Upper lobe of right lung (tissue), 1 donor: ENCODE measurements around the gene BCL3. TPM values are rescaled to one million over a fixed set of nuclear protein-coding genes. Genes with fewer than 3 reads are reported as not detected.

Experiments used
- ATAC-seq: fragments of 200-7000 bp; cut with Tn5 transposase; one replicate; pipeline ENCODE4 v1.9.1; 2020; ENCODE audit warnings: mild to moderate bottlenecking, moderate library complexity
- DNase-seq: peaks from one replicate; pipeline ENCODE4 v3.0.0-alpha.2; 2020
- H3K27ac ChIP-seq: fragments of 200-600 bp; one replicate; pipeline ENCODE4 v1.8.0; 2022
- H3K27me3 ChIP-seq: fragments of 200-600 bp; one replicate; pipeline ENCODE4 v1.8.0; 2022; ENCODE audit warnings: mild to moderate bottlenecking
- H3K36me3 ChIP-seq: fragments of 200-600 bp; one replicate; pipeline ENCODE4 v1.8.0; 2022
- H3K4me1 ChIP-seq: fragments of 200-600 bp; one replicate; pipeline ENCODE4 v1.8.0; 2022
- H3K4me3 ChIP-seq: fragments of 200-600 bp; one replicate; pipeline ENCODE4 v1.8.0; 2022; ENCODE audit warnings: mild to moderate bottlenecking
- H3K9me3 ChIP-seq: fragments of 200-600 bp; one replicate; pipeline ENCODE4 v1.8.0; 2022
- CTCF ChIP-seq: fragments of 200-600 bp; IDR thresholded peaks from one replicate; pipeline ENCODE4 v1.8.0; 2022; ENCODE audit warnings: antibody characterized with exemption
- intact Hi-C: fragments of 100-400 bp; cut with DNase I; formaldehyde crosslinking; loops from one replicate; pipeline ENCODE4 v1.11.0; 2022
- total RNA-seq: library from RNA; stranded (reverse); fragmentation: NEBNext Ultra II Directional; extraction: Animal tissue kit (Norgen Biotek cat#: 25700); gene quantifications from one replicate; pipeline ENCODE4 v1.2.1, GENCODE V29; 2021
- donor health status: DM: no; HTN: yes; CAD: no; lungs with severe emphysema.

Gene BCL3
- total RNA-seq, 1 donor from 2014 or later: 87.4 TPM

- Histone ChIP-seq H3K27ac (no peak overlapping the region), H3K4me1 (peaks cover 37% of the 10 kb centered on the region), H3K36me3 (peaks cover 41% of the 10 kb centered on the region), H3K4me3 (no peak overlapping the region), H3K9me3 (no peaks in the 10 kb centered on the region), H3K27me3 (no peaks in the 10 kb centered on the region)
- TF ChIP-seq CTCF: no peak
- DNase-seq (no peak), ATAC-seq (no peak)
- intact Hi-C loops: no loop called here
Measured at GRCh38 chr19:44759083-44759804, 10.7 kb downstream of the BCL3 start.

GRCh38 chr19:44762038-44762437 is 13.5 kb downstream of the BCL3 start:
- no peak for DNase-seq
- Histone ChIP-seq H3K36me3 (peaks cover 36% of the 10 kb centered on the region), H3K4me3 (no peak overlapping the region), H3K27me3 (no peaks in the 10 kb centered on the region), H3K27ac (no peak overlapping the region), H3K9me3 (no peaks in the 10 kb centered on the region), H3K4me1 (peaks cover 14% of the 10 kb centered on the region)
- intact Hi-C loops: no loop called here
- ATAC-seq: no peak
- TF ChIP-seq CTCF: no peak

GRCh38 chr19:44765033-44765948 is 16.8 kb downstream of the BCL3 start:
- ATAC-seq (peak; percentile 6), DNase-seq (peak; percentile 74)
- H3K27ac ChIP-seq: no peak overlapping the region
- H3K4me3 ChIP-seq: no peak overlapping the region
- no peaks in the 10 kb centered on the region for H3K27me3 ChIP-seq
- peaks cover 10% of the 10 kb centered on the region for H3K36me3 ChIP-seq
- H3K9me3 ChIP-seq: no peaks in the 10 kb centered on the region
- TF ChIP-seq CTCF: no peak
- intact Hi-C loops: no loop called here
- H3K4me1 ChIP-seq: no peaks in the 10 kb centered on the region

GRCh38 chr19:44765949-44766335 is 17.4 kb downstream of the BCL3 start:
- Histone ChIP-seq H3K9me3 (no peaks in the 10 kb centered on the region), H3K4me3 (no peak overlapping the region), H3K27me3 (no peaks in the 10 kb centered on the region), H3K4me1 (no peaks in the 10 kb centered on the region), H3K36me3 (peaks cover 3% of the 10 kb centered on the region), H3K27ac (no peak overlapping the region)
- DNase-seq (no peak), ATAC-seq (no peak)
- intact Hi-C loops: no loop called here
- no peak for TF ChIP-seq CTCF

- no peaks in the 10 kb centered on the region for H3K36me3 ChIP-seq
- ATAC-seq (no peak), DNase-seq (no peak)
- no peak for TF ChIP-seq CTCF
- no peaks in the 10 kb centered on the region for H3K4me1 ChIP-seq
- H3K27me3 ChIP-seq: no peaks in the 10 kb centered on the region
- no peaks in the 10 kb centered on the region for H3K9me3 ChIP-seq
- no peak overlapping the region for H3K4me3 ChIP-seq
- intact Hi-C loops: no loop called here
- no peak overlapping the region for H3K27ac ChIP-seq
Measured at GRCh38 chr19:44767295-44768180, 19.0 kb downstream of the BCL3 start.
